ENCODE measurements around the gene DNAAF1.

DNAAF1 gene

DNA sequence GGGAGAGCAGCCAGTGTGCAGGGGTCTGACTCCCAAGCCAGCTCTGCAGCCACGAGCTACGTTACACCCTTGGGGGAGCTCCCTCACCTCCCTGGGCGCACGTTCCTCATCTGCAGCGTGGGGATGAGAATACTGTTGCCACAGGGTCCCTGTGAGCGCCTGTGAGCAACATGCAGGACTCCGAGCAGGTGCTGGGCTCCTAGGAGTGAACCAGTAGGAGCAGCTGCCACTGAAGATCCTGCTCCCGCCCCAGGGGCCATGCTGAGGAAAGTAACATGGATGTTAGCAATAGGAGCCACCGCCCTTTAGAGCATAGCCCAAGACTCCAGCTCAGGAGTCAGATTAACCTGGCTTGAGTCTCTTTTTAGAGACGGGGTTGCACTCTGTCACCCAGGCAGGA is 15.9 kb downstream of the DNAAF1 start:
- DNase-seq, result no peak

DNA sequence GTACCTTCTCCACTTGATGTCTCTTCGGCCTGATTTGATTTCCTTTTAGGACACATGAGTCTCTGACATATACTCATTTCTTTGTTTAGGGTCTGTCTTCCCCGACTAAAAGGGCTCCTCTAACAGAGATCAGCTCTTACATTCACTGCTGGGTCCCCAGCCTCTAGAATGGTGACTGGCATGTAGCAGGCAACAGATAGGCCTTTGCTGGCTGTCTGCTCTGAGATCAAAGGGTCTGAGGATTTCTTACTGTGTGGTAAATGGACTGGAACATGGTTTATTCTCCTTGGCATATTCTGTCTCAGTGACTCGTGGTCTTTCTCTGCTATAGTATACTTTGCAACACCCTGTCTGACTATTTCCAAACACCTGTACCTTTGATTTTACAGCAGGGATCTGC is 16.7 kb downstream of the DNAAF1 start:
- no peak for DNase-seq

DNA sequence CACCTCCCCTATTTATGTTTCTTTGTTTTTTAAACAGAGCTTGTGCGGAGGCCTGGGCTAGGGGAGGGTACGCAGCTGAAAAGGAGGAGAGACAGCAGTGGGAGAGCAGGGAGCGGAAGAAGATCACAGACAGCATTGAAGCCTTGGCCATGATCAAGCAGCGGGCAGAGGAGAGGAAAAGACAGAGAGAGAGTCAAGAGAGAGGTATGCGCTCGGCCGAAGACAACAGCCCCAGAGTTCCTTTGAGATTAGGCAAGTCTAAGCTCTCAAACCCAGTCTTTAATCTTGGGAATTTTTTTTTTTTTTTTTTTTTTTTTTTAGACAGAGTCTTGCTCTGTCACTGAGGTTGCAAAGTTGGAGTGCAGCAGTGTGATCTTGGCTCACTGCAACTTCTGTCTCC is 20.6 kb downstream of the DNAAF1 start:
- DNase-seq, result no peak

DNA sequence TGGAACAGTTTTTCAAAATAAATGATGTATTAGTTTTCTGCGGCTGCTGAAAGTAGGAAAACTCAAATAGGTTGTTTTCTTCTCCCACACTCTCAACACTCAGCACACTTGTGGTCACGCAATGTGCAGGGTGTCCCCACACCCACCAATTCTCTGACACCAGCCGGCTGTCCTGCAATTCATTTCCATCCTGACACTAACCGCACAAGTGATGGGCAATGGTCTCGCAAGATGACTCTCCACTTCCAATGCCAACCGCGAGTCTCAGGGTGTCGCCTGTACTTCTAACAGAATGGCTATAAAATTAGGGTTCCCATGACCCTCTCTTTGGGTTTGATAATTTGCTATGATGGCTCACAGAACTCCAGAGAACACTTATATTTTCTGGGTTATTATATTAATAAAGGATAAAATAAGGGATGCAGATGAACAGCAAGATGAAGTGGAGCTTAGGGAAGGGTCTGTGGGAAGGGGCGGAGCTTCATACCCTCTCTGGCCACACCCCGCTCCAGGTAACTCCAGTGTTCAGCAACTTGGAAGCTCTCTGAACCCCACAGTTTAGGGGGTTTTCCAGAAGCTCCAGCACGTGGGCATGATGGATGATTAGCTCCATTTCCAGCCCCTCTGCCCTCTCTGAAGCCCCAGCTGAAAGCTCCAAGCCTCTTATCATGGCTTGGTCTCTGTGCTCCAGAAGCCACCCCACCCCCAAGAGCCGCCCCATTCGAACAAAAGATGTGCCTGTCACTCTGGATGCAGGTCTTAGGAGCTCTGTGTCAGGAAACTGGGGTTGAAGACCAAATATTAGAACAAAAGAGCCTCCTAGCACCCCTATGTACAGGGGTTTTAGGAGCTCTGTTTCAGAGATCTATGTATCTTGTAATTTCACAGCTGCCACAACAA is 21.9 kb downstream of the DNAAF1 start:
- no peak for DNase-seq

DNA sequence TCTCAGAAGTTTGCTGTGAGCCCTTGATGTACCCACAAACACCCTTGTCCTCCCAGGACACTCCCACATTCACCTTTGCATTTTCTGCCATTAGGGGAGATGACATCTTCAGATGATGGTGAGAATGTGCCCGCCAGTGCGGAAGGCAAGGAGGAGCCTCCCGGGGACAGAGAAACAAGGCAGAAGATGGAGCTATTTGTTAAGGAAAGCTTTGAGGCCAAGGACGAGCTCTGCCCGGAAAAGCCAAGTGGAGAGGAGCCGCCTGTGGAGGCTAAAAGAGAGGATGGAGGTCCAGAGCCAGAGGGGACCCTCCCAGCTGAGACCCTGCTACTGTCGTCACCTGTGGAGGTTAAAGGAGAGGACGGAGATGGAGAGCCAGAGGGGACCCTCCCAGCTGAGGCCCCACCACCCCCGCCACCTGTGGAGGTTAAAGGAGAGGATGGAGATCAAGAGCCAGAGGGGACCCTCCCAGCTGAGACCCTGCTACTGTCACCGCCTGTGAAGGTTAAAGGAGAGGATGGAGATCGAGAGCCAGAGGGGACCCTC is 24.7 kb downstream of the DNAAF1 start:
- no peak for DNase-seq

DNA sequence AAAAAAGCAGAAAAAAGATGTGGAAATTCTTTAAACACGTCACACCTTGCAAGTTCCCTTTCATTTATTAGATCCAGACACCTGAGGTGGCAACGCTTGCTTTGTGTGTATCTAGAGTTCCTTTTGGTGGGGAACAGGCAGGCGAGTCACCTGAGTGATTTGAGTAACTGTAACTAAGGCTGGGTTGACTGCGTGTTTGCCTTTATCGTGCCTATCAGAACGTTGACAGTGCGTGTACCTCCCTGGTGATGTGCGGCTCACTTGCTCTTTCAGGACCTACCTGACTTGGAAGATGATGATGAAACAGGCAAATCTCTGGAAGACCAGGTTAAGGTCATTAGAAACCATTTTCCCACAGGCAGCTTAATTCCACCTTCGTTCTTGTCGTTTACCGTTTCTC is 29.3 kb downstream of the DNAAF1 start:
- no peak for DNase-seq

DNA sequence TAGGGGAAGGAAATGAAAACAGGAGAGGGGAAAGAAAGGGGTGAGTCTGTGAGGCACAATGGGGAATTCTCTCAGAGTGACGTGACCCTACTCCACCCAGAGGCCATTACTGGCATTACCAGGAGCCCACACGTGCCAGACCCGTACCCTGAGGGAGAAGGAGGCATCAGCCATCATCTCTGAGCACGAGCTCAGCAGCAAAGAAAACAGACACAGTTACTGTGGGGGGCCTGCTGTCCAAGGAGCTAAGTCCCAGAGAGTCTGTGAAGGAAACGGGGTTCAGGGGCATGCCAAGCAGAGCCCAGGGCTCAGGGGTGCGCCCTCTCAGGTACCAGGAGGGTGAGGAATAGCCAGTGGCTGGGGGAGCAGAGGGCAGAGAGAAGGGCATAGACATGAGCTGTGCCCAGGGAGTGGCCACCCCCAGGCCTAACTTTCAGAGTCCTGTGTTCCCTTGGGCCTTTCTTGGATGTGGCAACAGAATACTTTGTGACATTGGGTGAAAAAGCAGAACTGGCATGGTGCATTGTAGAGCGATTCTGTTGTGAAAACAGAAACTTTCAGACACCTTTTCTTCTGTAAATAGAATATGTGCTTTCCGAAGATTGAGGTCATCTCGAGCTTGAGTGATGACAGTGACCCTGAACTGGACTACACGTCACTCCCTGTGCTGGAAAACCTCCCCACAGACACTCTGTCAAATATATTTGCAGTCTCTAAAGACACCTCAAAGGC is 30.4 kb downstream of the DNAAF1 start:
- DNase-seq, result peak; percentile 35

DNA sequence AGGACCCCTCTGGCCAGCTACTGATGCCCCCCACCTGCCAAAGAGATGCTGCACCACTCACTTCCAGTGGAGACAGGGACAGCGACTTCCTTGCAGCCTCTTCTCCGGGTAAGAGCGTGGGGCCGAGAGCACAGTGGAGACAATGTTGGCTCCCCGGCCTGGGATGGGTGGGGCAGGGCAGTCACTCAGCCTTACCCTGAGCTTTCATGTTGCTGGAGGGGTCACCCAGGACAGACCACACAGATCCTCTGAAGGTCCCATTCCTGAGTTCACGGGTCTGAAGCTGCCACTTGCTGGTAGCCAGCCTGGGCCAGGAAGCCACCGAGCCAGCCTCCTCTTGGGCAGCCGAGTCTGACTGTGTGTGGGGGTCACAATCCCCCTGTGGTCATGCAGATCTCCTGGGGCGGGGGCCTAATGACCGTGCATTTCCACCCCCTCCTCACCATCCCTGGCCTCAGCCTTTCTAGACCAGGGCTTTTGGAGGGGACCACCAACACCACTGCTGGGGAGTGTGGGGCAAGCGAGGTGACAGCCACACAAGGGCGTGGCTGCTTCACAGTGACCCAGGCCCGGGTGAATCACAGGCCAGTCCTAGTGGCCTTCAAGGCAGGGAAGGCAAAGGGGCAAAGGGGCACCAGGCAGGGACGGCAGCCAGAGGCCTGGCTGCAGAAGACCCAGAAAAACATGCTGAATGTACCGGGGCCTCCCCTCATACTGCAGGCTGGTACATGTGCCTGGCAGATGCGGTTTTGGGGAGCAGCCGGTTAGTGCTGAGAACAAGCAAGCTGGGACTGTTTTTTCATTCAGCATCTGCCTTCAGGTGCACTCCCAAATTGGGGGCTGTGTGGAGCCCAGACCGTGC is 31.3 kb downstream of the DNAAF1 start:
- no peak for DNase-seq

DNA sequence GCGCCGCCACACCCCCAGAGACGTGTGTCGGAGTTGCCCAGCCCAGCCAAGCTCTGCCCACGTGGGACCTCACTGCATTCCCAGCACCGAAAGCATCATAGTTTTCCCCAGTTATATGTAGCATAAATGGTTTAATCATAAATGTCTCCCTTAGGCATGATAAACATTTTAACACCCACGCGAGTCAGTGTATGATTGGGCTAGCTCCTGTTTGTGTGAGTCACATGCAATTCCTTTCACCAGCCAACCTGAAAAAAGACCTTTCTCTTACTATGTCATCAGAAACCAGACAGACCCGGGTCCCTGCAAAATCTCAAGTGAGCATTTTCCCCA is 32.6 kb downstream of the DNAAF1 start:
- DNase-seq, result peak; percentile 61

DNA sequence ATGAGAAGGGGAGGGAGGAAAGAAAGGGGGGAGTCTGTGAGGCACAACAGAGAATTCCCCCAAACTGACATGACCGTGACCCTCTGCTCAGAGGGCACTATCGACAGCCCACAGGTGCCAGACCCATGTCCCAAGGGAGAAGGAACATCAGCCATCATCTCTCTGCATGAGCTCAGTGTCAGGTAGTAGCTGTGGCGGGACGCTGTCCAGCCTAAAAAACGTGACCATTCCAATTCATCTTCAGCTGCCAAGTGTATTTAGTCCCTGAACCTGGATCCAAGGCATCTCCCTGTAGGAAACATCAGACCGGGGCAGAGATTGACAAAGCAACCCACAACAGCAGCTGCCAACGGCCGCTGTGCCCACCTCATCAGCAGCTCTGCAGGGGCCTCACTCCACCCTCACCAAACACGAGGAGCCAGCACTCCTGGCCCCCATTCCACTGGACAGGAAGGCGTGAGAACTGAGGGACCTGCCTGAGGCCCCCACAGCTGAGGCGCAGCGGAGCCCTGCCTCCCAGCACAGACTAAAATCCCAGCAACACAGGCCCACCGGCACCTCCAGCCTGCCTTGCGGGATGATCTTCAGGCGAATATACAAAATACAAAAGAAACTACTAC is 33.1 kb downstream of the DNAAF1 start:
- DNase-seq, result no peak

DNA sequence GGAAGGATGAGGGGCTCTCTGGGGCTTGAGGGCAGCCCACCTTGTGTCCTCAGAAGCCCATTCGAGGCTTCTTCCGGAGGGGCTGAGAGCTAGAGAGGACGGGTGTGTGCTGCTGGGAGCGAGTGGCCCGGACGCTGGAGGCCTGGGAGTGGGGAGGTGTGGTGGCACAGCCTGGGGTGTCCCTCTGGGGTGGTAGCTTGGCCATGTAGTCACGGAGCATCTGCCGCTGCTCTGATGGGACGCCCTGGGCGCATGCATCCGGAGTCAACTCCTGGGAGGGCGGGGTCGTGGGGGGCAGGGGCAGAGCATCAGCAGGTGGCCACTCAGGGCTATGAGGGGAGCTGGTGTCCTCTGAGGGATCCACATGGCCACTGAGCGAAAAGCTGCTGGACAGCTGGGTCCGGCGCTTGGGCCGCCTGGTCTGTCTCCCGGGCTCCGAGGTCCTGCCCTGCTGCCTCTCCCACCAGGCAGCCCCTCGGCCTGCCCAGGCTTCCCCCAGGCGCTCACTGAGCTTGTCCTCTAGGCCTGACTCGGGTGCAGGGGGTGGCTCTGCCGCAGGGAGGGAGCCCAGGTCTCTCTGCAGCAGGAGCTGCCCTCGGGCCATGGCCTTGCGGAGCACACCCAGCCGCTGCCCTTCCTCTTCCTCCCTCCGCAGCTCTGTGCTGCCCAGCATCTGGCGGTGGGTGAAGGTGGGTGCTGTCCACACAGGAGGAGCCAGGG is 33.9 kb downstream of the DNAAF1 start:
- no peak for DNase-seq

DNA sequence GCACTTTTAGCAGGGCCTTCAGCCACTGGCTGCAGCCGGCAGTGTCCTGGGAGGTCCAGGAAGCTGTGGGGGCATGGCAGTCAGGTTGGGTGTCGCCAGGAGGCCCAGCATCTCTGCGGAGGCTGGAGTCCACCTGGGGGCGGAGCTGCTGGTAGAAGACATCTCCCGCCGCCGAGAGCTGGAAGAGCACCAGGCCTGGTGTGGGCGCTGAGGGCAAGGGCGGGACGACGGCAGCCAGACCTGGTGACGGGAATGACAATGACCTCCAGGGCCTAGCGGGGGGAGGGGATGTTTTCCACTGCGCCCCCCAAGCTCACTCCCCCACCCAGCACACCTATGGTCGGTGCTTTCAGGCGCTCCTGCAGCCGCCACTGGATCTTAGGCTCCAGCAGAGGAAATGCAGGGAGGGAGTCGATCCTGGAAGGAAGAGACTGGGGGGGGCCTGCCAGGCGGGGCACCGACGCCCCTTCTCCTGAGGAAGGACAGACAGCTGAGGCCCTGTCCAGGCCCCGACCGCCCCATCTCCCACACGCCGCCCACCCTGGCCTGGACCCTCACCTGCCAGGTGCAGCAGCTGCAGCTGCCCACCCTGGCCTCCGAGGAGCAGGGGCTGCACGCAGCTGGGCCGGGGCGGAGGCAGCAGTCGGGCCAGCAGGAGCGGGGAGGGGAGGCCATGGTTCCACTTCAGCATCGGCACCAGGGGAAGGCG is 34.7 kb downstream of the DNAAF1 start:
- DNase-seq, result no peak

DNA sequence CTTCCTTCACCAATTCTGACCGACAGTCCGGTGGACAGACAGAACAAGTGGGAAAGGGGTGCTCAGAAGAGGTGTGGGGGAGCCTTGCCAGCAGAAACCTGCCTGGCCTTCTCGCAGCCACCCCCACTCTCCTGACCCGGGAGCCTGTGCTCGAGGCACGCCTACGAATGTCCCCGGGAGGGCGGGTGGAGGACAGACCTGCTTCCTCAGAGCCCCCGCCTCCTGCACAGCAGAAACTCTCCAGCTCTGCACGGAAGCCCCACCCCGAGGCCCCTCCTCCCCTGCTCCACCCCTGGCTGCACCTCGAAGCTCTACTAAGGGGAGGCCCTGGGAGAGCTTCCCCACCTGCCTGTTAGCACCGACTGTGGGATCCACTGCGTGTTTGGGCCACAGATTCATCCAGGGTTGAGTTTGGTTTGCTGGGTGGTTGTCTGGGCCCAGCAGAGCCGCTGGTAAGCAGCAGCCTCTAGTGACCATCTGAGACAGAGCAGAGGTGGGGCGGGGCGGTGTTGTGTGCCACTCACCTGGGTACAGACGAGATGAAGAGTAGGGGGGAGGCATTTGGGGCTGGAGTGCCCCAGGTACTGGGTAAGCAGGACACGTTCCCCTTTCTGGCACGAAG is 35.5 kb downstream of the DNAAF1 start:
- no peak for DNase-seq

DNA sequence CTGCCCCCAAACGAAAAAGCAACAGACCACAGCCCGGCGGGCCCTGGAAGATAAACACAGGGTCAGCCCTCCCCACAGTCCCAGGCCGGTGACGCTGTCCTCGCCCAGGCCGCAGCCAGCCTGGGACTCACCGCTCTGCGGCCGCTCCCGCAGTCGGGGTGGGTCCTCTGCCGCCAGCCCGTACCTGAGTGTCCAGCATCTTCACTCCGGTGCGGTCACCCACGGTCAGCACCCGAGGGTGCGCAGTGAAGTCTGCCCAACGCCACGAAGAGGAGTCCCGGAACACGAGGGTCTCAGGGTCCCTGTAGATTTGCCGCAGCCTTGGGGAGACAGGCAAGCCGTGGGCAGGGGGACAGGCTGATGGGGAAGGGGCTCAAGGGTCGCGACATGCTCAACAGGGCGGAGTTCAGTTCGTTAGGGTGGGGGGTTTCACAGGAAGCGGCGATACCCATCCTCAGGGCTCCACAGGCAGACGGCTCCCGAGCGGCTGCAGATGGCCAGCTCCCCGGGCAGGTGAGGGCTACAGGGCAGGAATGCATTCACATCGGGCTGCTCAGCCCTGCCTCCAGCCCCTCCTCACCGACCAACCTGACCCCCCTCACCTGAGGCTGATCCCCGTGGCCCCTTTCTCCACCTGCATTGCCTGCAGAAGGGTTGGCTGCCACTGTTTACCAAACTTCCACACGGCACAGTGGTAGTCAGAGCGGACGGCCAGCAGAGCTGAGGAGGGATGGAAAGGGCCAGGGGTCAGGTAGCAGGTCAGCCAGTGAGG is 36.2 kb downstream of the DNAAF1 start:
- no peak for DNase-seq

DNA sequence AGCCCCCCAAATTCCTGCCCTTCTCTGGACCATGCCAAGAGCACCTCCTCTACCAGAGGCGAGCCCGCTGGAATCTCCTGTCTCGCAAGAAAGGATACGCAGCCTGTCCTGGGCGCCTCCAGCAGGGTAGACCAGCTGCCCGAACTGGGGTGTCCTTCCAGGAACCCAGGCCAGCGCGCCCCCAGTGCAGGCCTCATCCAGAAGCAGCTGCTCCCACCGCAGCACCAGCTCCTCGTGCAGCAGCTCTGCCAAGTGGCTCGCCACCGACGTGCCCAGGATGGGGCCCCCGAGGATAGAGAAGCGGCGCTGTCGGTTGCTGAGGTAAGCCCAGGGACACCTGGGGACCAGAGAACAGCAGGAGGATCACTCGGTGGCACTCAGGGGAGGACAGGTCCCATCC is 37.0 kb downstream of the DNAAF1 start:
- no peak for DNase-seq

DNA sequence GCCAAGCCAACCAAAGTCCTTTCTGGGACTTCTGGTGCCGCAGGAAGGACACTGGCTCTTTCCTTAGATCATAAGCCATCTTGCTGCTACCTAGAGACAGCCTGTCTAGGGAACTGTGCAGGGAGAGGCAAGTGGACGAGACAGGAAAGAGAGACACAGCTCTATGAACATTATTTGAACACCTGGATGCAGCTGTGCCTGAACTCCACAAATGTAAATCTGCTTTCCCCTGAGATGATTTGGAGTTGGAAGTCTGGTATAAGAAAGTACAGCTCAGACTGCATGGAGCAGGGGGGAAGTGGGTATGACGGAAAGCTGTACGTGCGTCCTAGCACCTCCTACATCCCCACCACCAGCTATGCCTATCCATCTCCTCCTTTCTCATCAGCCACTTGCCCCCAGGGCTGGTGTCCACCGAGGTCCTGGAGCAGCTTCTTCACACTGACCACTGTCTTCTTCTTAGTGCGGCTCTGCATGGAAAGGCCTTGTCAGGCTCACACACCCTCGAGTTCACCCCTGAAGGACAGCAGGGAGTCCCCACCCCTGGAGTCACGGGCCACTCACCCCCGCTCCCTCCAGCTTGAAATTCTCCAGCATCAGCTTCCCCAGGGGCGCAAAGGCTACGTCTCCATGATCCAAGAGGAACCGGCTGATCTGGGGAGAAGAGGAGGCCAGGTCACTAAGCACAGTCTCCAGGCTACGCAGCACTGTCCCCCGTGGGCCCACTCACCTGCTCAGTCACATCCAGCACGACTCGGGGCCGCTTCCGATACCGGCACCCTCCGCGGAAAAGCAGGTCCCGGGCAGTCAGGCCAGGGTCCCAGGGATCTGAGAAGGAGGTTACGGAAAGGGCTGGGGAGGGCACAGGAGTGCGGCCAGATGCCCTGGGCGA is 37.8 kb downstream of the DNAAF1 start:
- no peak for DNase-seq

DNA sequence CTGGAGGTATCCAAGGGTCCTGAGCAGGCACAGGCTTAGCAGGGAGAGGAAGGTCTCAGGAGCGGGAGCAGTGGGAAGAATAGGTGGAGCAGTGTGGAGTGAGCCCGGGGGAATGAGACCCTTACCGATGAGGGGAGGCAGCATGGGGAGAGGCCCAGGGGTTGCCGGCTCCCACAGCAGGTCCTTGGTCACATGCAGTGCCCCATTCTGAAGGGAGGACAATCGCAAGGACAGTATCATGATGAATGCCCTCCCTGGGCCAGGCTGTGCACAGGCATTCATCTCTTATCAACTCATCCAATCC is 38.4 kb downstream of the DNAAF1 start:
- DNase-seq, result no peak

DNA sequence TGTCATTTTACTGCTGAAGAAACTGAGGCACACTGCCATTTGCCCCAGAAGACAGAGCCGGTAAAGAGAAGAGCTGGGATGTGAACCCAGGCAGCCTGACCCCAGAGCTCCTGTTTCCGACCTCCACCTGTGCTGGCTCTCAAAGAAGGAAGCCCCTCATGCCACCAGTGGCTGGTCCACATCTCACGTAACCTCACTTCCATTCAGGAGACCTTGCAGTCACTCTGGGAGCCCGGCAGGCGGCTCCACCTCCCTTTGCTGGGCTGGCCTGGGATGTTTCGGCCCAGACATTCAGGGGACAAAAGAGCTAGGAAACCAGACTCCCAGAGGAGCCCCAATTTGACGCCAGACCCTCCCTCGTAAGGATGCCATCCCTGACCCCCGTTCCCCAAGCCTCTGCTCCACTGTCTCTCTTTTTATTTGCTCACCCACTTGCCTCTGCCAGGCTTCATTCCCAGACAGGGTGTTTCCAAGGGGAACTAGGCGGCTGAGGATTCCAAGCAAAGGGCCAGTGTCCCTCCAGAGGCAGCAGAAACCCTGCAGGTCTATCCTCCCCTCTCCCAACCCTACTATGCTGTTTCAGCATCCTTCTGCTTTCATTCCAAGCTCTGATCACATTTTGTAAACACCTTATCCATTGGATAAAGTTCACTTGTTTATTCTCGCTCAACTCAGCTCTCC is 38.9 kb downstream of the DNAAF1 start:
- DNase-seq, result no peak

Data from fibroblast of skin of abdomen (primary cell).